HG02610 (cell line): ENCODE results near the gene BCL7A.
"Not testable (repeated sequence)": the region's sequence is repeated elsewhere in the genome, so short reads cannot be mapped to it uniquely, and the experiment has no call there.

ENCODE experiments used
- ATAC-seq: cut with Tn5 transposase; IDR thresholded peaks from one replicate; pipeline ENCODE4 v1.9.1; 2021; ENCODE audit warnings: mild to moderate bottlenecking, moderate library complexity; ENCODE audit not compliant: unreplicated experiment

Gene BCL7A

DNA sequence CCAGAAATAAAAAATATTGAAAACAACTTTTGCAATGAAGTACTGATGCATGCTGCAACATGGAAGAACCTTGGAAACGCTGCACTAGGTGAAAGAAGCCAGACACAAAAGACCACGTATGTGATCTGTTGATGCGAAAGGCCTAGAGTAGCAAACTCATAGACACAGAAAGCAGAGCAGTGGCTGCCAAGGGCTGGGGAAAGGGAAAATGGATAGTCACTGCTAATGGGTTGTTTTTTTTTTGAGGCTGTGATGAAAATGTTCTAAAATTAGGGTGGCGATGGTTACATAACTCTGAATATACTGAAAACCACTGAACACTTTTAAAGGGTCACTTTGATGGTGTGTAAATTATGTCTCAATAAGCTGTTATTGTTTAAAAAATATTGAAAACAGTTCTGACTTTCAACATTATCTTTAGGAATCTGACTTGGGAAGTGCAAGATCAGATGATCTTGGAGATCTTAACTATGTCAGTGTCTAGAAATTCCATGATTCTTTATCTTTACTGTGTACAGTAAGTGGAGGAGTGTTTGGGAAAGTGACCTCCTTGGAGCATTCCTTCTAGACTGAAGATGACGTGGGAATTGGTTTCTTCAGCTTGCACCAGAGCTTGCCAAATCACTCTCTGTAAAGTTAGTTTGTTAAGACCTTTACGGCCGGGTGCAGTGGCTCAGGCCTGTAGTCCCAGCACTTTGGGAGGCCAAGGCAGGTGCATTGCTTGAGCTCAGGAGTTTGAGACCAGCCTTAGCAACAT, 69.3 kb downstream of the BCL7A start:
- no peak for ATAC-seq

DNA sequence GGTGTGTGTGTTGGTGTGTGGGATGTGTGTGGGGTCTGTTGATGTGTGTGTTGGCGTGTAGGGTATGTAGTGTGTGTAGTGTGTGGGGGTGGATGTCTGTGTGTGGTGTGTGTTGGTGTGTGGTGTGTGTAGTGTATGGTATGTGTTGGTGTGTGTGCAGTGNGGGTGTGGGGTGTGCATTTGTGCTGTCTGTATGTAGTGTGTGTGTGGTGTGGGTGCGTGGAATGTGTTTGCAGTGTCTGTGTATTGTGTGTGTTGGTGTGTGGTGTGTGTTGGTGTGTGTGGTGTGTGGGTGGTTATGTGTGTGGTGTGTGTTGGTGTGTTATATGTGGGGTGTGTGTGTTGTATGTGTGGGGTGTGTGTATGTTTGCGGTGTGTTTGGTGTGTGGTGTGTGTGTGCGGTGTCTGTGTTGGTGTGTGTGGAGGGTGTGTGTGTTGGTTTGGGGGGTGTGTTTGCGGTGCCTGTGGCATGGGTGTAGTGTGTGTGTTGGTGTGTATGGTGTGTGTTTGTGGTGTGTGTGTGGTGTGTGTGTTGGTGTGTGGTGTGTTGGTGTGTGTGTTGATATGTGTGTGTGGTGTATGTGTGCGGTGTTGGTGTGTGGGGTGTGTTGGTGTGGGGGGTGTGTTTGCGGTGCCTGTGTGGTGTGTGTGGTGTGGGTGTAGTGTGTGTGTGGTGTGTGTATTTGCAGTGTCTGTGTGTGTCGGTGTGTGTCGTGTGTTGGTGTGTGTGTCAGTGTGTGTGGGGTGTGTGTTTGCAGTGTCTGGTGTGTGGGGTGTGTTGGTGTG, 71.6 kb downstream of the BCL7A start:
- ATAC-seq: no peak

DNA sequence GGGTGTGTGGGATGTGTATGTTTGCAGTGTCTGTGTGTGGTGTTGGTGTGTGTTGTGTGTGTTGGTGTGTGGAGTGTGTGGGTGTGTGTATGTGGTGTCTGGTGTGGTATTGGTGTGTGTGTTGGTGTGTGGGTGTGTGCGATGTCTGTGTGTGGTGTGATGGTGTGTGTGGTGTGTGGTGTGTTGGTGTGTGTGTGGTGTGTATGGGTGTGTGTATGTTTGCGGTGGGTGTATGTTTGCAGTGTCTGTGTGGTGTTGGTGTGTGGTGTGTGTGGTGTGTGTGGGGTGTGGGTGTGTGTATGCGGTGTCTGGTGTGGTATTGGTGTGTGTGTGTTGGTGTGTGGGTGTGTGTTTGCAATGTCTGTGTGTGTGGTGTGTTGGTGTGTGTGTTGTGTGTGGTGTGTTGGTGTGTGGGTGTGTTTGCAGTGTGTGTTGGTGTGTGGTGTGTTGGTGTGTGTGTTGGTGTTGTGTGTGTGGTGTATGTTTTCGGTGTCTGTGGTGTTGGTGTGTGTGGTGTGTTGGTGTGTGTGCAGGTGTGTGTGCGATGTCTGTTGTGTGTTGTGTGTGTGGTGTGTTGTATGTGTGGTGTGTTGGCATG, 72.6 kb downstream of the BCL7A start:
- no peak for ATAC-seq

DNA sequence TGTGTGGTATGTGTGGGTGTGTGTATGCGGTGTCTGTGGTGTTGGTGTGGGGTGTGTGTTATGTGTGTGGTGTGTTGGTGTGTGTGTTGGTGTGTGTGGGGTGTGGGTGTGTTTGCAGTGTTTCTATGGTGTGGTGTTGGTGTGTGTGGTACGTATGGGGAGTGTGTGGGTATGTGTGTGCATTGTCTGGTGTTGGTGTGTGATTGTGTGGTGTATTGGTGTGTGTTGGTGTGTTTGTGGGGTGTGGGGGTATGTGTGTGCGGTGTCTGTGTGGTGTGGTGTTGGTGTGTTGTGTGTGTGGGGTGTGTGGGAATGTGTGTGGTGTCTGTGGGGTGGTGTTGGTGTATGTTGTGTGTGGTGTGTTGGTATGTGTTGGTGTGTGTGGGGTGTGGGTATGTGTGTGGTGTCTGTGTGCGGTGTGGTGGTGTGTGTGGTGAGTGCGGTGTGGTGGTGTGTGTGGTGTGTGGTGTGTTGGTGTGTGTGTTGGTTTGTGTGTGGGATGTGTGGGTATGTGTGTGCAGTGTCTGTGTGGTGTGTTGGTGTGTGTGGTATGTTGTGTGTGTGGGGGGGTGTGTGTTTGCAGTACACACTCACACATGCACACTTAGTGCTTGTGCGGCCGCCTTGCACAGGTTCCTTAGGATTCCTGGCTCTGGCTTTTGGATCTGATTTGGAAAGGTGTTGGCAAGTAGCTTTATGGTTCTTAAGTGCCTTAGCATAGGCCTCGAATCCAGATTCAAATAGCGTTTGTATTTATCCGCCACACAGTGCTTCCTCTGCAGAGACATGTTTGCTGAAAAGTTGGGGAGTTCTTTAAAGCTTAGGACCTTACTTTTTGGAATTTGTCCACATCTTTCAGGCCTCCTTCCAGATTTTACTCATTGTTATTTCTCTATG, 73.3 kb downstream of the BCL7A start:
- ATAC-seq: no peak

DNA sequence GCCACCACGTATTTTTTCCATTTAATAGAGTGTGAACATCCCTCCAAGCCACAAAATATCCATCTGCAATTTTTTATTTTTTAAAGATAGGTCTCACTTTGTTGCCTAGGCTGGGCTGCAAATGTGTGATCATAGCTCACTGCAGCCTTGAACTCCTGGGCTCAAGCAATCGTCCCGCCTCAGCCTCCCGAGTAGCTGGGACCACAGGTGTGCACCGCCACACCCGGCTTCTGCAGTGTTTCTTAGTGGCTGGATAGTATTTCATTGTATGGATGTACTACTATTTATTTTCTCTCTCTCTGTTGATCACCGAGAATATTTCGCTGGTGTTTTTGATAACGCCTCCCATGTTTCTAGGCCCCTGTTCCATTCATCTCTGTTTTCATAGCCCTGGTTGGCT, 74.3 kb downstream of the BCL7A start:
- ATAC-seq: no peak

DNA sequence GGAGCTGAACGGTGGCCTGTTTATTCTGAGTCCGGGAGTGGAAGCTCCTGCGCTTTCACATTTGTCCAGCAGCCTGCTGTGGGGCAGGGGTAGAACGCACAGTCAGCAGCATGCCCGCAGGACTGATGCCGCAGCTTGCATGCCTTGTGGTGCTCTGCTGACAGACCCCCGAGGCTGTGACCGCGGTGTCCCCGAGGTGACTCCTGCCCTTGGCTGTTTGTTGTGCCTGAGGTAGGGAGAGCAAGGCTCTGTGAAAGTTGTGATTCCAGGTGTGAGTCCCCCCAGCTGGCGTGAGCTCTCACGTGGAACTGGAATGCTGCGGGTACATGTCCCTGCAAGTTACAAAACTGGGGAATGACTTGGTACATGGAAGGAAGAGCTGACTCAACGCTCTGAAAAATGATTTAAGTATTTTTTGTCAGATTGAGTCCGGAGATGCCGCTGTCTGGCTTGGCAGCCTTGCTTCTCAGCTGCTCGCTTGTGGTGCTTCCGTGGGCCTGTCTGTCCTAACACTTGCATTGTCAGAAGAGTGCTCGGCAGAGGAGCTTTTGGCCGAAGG, 75.0 kb downstream of the BCL7A start:
- no peak for ATAC-seq

DNA sequence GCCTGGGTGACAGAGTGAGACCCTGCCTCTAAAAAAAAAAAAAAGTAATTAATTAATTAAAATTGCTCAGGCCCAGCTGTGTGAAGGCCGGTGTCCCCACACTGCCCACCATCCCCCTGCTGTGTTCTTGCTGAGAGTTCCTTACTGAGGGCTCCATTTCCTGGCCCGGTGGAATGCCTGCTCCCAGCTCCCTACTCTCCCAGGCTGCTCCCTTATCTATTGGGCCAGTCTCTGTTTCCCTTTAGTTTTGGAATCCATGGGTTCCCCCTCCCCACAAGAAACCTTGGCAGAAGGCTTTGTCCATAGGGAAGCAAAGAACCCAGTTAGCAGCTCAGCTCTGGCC, 75.9 kb downstream of the BCL7A start:
- ATAC-seq: no peak

DNA sequence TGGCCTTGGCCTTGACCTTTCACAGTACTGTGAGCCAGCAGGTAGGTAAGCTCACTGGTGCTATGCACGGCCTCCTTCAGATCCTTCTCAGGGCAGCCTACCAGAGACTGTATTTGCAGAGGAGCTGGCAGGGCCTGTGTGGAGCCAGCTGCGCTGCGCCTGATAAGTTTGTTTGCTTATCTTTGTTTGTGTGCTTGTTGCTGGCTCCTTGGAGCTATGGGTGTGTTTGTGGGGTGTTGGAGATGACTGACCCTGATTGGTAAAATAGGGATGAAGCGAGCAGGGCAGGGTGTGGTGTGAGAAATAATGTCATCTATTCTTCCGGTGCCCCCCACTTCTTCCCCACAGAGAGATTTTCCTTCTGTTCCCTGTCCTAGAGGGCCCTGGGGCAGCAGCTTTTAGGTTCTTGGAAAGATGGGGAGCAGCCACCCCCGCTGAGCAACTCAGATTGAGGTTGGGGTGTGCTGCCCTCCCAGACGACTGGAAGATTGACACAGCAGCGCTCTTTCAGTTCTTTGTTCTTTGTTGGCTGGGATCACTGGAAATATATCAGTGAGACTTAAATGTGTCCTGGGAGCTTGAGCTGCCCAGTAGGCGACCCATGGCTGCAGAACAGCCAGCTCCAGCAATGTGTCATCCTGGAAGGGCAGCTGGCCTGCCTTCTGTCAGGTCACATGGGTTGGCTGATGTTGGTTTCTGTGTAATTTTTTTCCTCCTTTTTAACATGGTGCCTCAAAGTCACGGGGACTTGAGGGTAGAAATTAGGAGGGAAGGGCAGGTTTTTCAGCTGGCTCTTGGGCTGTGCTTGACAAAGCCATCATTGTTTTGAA, 76.5 kb downstream of the BCL7A start:
- ATAC-seq: no peak

DNA sequence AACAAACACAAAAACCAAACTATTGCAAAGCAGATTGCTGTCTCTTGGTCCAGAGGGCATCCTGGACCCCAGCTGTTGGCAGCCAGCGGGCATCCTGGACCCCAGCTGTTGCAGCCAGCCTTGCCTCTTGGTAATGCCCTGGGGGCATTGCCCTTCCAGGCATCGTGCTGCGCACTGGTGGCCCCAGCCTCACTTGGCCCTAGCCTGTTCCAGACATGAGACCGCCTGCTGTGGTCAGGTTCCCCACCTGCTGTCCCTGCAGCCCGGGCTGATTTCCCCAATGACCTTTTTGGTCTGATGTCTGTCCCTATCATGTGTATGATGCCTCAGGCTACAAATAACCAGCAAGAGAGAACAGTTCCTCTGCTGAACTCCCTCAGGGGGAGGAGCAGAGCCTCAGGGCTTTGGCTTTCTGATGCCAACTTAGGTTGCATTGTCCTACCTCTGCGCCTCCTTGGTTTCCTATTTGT, 77.6 kb downstream of the BCL7A start:
- ATAC-seq: no peak

DNA sequence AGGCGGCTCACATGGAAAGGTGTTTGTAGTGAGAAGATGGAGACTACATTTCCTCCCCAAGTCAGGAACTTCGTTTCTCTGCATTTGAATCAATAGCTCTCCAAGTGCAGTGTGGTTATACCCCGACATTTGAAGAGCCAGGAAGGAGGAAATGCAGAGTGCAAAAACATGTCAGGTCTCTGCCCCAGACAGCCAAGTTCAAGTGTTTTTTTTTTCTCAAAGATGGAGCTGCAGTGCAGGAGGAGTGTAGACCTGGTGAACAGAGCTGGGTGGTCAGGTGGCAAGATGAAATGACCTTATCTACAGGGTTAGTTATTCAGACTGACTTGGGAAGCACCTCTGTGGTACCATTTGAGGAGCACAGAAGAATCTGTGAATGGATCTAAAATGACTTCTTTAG, 78.2 kb downstream of the BCL7A start:
- ATAC-seq: no peak

DNA sequence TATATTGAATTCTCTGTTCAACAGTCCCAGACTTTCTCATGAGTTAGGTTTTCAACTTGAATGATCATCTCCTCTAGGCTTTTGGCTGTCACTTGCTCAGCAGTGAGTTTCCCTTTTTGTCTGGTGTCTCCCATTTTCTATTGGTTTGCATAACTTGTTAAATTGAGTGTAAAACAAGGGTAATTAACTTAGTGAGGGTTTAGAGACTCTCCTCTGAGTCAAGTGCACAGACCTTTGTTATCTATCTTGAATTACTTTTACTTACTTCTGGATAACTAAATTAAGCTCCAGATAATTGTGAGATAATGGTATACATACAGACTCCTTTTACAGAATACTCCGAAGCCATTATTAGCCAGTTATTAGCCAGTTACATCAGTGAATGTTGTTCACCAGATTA, 78.9 kb downstream of the BCL7A start:
- ATAC-seq: no peak

DNA sequence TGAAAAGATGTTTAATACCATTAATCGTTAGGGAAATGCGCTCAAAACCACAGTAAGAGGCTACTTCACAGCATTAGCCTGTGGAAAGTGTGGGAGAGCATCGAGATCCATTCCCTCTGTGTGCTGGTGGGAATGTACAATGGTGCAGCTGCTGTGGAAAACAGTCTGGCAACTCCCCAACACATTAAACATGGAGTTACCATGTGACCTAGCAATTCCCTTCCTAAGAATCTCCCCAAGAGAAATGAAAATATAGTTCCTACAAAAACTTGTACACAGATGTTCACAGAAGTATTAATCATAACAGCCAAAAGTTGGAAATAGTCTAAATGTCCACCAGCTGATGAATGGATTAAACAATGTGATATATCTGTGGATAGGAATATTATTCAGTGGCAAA, 80.6 kb downstream of the BCL7A start:
- ATAC-seq: no peak

DNA sequence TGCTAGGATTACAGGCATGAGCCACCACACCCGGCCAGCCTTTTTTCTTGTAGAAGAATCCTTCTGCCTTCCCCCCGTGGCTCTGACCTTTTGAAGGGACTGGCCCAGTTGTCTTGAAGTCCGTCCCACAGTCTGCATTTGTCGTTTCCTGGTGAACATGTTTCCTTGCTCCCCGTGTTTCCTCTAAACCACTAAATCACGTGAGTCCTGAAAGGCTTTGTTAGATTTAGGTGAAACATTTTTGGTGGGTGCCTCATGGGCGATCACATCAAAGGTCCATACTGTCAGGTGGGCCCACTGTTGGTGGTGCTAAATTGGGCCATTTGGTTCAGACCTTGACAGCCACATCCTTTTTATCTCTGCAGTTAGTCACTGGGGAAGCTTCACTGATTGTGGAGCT, 83.2 kb downstream of the BCL7A start:
- no peak for ATAC-seq

DNA sequence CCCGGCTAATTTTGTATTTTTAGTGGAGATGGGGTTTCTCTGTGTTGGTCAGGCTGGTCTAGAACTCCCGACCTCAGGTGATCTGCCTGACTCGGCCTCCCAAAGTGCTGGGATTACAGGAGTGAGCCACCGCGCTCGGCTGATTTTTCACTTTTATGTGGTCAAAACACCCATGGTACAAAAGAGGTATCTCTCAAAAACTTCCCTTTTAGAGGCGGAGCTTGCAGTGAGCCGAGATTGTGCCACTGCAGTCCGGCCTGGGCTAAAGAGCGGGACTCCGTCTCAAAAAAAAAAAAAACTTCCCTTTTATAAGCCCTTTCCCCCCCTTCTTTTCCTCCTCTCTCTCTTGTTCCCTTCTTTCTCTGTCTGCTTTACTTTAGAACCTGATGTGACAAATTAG, 83.8 kb downstream of the BCL7A start:
- ATAC-seq: not testable (repeated sequence)

DNA sequence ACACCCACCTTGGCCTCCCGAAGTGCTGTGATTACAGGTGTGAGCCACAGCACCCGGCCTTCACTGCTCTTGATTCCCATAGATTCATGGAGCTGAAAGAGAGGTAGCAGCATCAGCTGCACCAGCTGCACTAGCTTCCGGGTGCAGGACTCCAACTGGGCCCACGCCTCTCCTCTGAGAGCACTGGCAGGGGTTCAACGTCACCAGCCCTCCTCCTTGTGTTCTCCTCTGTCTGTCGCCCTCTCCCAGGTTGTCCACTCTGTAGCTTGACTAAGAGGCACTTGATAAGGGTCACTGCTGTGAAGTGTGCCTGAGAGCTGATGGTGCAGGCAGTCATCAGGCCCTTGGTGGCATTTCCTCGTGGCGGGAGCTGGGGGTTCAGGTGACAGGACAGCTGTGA, 85.2 kb downstream of the BCL7A start:
- ATAC-seq: no peak

DNA sequence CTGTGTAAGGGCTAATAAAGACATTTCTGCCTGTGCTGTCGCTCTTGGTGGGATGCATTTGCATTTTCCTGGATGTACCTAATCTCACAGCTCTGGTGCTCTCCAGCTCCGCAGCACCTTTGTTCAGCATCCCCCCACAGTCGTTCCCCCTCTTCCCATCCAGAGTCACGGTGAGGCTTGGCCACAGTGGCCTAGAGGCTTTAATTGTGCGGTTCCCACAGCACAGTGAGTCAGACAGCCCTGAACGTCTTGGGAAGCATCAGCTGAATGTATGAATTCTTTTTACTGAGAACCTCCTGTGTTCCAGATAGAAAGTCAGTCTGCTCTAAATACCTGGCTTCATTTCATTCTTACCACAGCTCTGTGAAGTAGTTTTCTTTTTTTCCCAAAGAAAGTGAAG, 85.6 kb downstream of the BCL7A start:
- ATAC-seq: no peak

DNA sequence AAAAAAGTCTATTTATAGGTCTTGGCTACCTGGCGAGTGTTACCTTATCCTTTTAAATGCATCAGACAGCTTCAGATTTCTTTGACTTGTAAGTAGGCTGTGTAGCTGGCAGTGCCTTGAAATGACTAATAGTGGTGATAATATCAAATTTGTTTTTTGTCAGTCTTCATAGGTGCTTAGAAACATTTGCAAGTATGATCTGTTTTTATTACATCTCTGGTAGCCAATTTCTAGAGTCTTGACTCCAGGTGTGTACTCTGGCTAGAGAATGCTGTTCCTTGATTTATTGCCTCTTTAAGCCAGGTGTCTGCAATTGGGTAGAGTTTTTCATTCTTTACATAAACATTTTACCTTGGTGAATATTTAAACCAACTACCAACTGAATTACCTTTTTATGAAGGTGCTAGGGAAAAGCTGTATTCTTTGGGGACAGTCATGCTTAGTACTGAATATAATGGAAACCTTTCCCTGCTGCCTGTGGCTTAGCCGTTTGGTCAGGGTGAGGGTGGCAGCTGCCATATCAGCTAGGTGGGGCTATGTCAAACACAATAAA, 89.5 kb downstream of the BCL7A start:
- ATAC-seq: no peak
